DMS79 (cell line): Measurements from ENCODE around the gene PEAK1.

ENCODE experiments used
- DNase-seq: peaks from one replicate; lab custom pipeline; 2025; lab: John Stamatoyannopoulos, UW

The PEAK1 gene

GRCh38 chr15:77355321-77355720 is 64.6 kb downstream of the PEAK1 start:
- DNase-seq: no peak

GRCh38 chr15:77354063-77354462 is 65.8 kb downstream of the PEAK1 start:
- DNase-seq: no peak

GRCh38 chr15:77352887-77353286 is 67.0 kb downstream of the PEAK1 start:
- no peak for DNase-seq

- DNase-seq: no peak
Measured at GRCh38 chr15:77350792-77351191, 69.1 kb downstream of the PEAK1 start.

- no peak for DNase-seq
Measured at GRCh38 chr15:77349666-77350065, 70.2 kb downstream of the PEAK1 start.

- DNase-seq: no peak
Measured at GRCh38 chr15:77348511-77348910, 71.4 kb downstream of the PEAK1 start.

- no peak for DNase-seq
Measured at GRCh38 chr15:77347197-77347596, 72.7 kb downstream of the PEAK1 start.

- DNase-seq: no peak
Measured at GRCh38 chr15:77346245-77347036, 73.5 kb downstream of the PEAK1 start.

GRCh38 chr15:77342807-77343206 is 77.1 kb downstream of the PEAK1 start:
- DNase-seq: no peak

GRCh38 chr15:77340245-77340644 is 79.7 kb downstream of the PEAK1 start:
- DNase-seq: no peak

GRCh38 chr15:77336006-77336405 is 83.9 kb downstream of the PEAK1 start:
- DNase-seq: no peak

GRCh38 chr15:77335298-77335697 is 84.6 kb downstream of the PEAK1 start:
- DNase-seq: no peak

- no peak for DNase-seq
Measured at GRCh38 chr15:77333166-77333565, 86.7 kb downstream of the PEAK1 start.

- DNase-seq: no peak
Measured at GRCh38 chr15:77329202-77329601, 90.7 kb downstream of the PEAK1 start.

GRCh38 chr15:77327844-77328529 is 91.9 kb downstream of the PEAK1 start:
- no peak for DNase-seq

GRCh38 chr15:77327168-77327567 is 92.7 kb downstream of the PEAK1 start:
- no peak for DNase-seq

- DNase-seq: no peak
Measured at GRCh38 chr15:77326366-77326765, 93.5 kb downstream of the PEAK1 start.

GRCh38 chr15:77312523-77312922 is 107.4 kb downstream of the PEAK1 start:
- DNase-seq: no peak

- DNase-seq: no peak
Measured at GRCh38 chr15:77311618-77312398, 108.1 kb downstream of the PEAK1 start.

- no peak for DNase-seq
Measured at GRCh38 chr15:77311020-77311419, 108.9 kb downstream of the PEAK1 start.

GRCh38 chr15:77309392-77309791 is 110.5 kb downstream of the PEAK1 start:
- no peak for DNase-seq

GRCh38 chr15:77305953-77306352 is 114.0 kb downstream of the PEAK1 start:
- DNase-seq: no peak
